GM21528 (cell line): Measurements from ENCODE around the gene SLC39A8.
"Not testable (repeated sequence)": the region's sequence is repeated elsewhere in the genome, so short reads cannot be mapped to it uniquely, and the experiment has no call there.

ENCODE experiments used
- ATAC-seq: cut with Tn5 transposase; IDR thresholded peaks from one replicate; pipeline ENCODE4 v1.9.1; 2021; ENCODE audit warnings: mild to moderate bottlenecking, moderate library complexity; ENCODE audit not compliant: unreplicated experiment, low FRiP score

The SLC39A8 gene

DNA sequence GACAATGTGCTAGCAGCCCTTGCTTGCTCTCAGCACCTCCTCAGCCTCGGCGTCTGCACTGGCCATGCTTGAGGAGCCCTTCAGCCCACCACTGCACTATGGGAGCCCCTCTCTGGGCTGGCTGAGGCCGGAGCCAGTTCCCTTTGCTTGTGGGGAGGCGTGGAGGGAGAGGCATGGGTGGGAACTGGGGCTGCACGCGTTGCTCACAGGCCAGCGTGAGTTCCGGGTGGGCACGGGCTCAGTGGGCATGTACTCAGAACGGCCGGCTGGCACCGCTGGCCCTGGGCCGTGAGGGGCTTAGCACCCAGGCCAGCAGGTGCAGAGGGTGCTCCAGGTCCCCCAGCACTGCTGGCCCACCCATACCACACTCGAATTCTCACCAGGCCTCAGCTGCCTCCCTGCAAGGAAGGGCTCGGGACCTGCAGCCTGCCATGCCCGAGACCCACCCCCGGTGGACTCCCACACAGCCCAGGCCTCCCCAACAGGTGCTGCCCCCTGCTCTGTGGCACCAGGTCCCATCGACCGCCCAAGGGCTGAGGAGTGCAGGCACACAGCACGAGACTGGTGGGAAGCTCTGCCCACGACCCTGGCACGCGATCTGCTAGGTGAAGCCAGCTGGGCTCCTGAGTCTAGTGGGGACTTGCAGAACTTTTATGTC, 100.3 kb downstream of the SLC39A8 start:
- ATAC-seq, result no peak

DNA sequence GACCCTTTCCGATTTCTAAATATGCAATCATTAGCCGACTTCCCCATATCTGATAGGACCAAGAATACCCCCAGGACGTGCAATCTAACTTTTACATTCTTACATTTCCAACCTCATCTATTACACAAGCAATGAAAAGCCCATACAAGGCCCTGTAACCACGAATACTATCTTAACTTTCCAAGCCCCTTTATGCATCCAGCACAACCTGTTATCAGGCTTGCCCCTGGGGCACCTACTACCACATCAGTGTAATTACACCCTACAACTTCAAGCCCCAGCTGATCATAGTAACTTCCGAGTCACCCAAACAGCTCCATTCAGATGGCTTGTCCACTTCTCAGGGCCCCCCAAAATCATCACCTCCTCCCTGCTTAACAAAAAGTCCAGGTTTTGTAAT, 102.0 kb downstream of the SLC39A8 start:
- ATAC-seq, result not testable (repeated sequence)

DNA sequence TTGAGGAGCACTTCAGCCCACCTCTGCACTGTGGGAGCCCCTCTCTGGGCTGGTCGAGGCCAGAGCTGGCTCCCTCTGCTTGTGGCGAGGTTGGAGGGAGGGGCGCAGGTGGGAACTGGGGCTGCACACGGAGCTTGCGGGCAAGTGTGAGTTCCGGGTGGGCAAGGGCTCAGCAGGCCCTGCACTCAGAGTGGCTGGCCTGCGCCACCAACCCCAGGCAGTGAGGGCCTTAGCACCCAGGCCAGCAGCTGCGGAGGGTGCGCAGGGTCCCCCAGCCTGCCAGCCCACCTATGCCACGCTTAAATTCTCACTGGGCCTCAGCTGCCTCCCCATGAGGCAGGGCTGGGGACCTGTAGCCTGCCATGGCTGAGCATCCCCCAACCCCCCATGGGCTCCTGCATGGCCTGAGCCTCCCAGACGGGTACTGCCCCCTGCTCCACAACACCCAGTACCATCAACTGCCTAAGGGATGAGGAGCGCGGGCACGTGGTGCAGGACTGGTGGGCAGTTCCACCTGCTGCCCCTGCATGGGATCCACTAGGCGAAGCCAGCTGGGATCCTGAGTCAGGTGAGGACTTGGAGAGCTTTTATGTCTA, 110.9 kb downstream of the SLC39A8 start:
- ATAC-seq, result no peak

DNA sequence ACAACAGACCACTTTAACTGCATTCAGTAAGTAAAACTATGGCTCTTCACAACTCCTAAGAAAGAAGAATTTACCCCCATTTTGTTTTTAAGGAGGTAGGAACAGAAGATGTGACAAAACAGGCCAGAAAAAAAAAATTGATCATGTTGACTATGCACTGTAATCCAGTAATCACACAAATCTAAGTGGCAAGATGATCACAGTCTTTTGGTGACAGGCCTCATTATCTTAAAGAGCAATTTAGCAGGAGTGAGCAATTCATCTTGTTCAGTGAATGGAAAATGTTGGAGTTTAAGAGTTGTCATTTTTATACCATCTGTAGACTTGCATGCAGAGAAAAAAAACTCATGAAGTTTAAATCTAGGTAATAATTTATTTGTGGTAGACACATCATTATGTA, 115.1 kb downstream of the SLC39A8 start:
- no peak for ATAC-seq

DNA sequence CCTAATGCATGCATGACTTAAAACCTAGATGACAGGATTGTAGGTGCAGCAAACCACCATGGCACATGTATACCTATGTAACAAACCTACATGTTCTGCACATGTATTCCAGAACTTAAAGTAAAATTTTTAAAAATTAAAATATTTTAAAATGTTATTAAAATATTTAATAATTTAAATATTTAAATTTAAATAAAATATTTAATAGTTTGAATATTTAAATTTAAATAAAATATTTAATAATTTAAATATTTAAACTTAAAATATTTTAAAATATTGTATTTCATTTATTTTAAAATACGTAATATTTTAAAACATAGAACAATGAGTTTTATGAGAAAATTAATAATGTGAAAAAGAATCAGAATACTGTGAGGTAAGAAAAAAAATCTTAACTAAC, 117.9 kb downstream of the SLC39A8 start:
- ATAC-seq, result no peak

DNA sequence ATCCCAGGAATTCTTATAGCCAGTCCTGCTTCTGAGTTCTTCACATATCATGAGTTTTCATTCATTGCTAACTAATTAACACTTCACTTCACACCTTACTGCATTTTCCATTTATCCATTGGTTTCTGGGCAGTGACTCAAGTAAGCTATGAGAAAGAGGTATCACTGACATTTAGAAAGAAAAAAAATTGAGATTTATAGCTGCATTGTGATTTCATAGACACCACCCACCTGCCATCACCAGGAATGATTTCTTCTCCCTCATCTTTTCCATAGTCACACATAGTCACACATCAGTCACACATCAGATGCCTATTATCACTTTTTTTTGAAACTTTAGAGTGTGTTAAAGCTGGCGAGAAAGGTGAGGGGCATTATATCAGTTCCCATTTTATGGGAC, 121.8 kb downstream of the SLC39A8 start:
- no peak for ATAC-seq

DNA sequence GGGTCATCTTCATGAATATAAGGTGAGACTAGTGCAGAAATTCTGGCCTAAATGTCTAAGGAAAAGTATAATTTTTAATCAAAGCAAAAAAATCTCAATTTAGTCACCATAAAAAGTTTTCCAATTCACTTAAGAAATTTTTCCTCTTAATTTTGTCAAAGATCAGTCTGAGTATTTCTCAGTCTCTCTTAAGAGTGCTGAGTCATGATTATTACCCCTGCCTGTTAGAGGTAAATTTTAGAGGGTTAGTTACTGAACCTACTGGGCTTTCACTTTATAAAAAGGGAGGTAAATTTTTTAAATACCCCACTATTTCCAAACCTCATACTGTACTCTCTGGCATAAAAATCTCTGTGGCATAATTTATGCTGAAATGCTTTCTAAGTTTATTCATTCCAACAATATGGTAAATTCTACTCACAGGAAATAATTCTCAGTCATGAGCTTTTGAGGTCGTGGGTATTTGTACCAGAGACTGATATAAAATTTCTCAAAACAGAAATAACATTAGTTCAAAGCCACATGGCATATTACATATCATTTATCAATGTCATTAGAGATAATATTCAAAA, 122.4 kb downstream of the SLC39A8 start:
- no peak for ATAC-seq

DNA sequence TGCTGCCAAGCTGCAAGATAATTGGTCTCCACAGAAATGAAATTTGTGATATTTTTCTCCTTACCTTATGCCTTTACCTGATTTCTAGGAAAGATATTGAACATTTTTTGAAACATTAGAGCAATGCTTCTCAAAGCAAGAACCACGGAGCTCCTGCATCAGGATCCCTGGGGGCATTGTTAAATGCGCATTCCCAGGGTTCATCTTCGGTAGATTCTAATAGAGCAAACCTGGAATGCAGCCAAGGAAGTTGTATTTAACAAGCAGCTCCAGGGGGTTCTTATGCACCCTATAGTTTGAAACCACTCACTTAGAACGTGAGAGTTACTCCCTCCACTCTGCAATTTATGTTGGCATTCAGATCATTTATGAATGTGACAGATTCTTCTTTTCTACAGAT, 126.2 kb downstream of the SLC39A8 start:
- no peak for ATAC-seq

DNA sequence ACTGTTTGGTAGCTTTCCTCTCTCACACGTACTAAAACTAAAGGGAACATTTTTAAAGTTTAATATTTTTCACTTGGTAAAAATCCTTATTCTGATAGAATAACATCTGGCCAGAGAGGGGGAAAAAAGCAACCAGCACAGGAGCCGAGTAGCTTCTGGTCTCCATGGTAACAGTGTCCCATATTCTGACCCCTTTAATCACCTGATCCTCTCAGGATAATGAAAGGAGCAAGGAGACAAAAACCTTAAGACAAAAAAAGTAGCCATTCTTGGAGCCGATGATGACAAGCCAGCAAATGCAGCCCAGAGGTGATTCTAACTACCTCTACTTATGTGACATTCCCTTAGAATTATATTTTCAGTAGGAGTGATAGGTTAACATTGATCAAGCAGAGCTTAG, 126.6 kb downstream of the SLC39A8 start:
- no peak for ATAC-seq

DNA sequence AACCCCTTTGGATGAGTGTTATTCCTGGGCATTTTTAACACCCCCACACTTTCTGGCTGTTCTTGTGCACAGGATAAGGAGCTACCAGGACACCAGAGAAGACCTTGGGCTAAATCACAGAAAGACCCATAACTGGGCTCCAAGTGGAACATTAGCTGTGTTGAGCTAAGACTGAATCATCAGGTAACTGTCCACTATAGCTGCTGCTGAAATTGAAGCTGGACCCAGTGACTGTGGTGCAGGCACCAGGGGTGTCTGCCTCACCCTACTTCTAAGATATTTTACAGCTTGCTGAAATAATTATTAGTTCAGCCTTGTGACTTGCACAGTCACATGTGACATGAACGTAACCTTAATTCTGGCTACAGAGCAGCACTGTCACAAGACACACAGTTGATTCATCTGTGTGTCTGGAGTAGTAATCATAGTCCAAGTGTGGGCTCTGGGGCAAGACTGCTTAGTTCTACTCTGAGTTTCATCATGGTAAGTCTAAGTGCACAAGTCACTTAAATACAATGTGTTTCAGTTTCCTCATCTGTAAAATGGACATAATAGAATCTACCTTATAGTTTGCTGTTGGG, 127.4 kb downstream of the SLC39A8 start:
- ATAC-seq, result no peak

DNA sequence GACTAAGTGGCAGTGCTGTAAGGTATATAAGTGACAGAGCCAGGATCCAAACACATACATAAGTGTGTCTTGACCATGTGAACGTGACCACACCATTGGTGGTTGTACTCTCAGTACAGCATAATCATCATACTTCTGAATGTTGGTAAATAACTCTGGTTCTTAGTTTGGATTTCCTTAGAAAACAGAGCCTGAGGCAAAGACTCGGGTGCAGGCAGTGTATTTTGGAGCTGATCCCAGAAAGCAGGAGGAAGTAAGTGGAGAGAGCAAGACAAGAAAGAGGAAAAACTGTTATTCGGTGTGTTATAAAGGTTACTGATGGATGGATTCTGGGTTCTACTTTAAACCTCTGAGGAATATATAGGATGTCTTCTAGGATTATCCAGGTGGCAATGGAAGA, 127.9 kb downstream of the SLC39A8 start:
- ATAC-seq, result no peak

DNA sequence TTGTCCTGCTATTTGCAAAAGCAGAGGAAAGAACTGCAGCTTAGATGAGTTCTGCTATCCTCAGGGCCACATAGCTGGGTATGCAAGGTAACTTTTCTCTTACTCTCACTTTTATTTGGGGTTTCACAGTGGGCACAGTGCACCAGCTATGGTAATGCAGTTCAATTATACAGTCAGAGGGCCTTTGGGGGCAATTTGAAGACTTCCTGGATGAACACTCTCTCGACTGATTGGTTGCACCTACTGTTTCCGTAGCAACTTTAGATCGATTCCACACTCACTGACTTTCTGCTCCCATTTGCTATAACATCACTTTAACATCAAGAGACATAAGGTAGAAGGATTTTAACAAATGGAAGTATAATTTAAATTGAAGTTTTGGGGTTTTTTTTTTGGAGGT, 128.6 kb downstream of the SLC39A8 start:
- ATAC-seq, result no peak

DNA sequence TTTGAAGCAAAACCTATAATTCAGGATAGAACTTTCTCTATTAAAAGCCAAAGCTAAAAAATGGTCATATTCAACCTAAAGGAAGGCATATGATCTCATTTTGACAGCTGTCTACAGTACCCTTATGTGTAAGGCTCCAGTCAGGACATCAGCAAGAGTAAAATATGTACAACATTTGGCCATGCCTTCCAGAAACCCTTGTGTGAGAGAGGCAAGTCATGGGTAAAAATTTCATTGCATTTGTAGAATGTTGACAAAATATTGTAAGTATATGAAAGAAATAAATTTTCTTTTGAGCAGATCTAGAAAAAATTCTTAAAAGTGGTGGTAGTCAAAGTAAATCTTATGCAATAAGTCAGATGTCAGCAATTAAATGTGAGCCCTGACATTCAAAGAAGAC, 132.3 kb downstream of the SLC39A8 start:
- ATAC-seq, result no peak
